Prostate gland (tissue), 2 donors: ENCODE data around the gene ATP1B4. TPM values are rescaled to one million over a fixed set of nuclear protein-coding genes. Genes with fewer than 3 reads are reported as not detected.

Source experiments
- DNase-seq: peaks from one replicate; pipeline ENCODE4 v3.0.0-alpha.2; 2019; ENCODE audit warnings: low spot score
- H3K27ac ChIP-seq, 2 donors: fragments of 200-600 bp; sonication (generic); 2 replicates each; pipeline ENCODE4 v1.5.1; 2017 to 2019
- H3K27me3 ChIP-seq: fragments of 200-600 bp; sonication (generic); replicated peaks from 2 replicates; pipeline ENCODE4 v1.5.1; 2019; ENCODE audit not compliant: insufficient read depth
- H3K36me3 ChIP-seq, 2 donors: fragments of 200-600 bp; sonication (generic); 1 replicate in 1 of 2; 2 replicates in 1 of 2; pipeline versions ENCODE4 v1.5.1 to v1.8.1; 2017 to 2019
- H3K4me1 ChIP-seq: fragments of 200-600 bp; sonication (generic); replicated peaks from 2 replicates; pipeline ENCODE4 v1.5.1; 2019
- H3K4me3 ChIP-seq, 2 donors: fragments of 200-600 bp; sonication (generic); 2 replicates each; pipeline ENCODE4 v1.5.1; 2017 to 2019
- H3K9me3 ChIP-seq: fragments of 200-600 bp; sonication (generic); 2 replicates; pipeline ENCODE4 v1.5.1; 2017
- POLR2A ChIP-seq: fragments of 450-650 bp; IDR thresholded peaks from one replicate; pipeline ENCODE4 v1.6.1; 2016; ENCODE audit warnings: antibody characterized with exemption, mild to moderate bottlenecking
- POLR2AphosphoS5 ChIP-seq: sonication (generic); formaldehyde crosslinking; IDR thresholded peaks from one replicate; pipeline ENCODE4 v1.6.1; 2017; ENCODE audit warnings: antibody characterized with exemption
- WGBS: methylation state at CpG from one replicate; pipeline ENCODE4 v1.1.5; 2018; 5-methylcytosine and 5-hydroxymethylcytosine counted together
- intact Hi-C: fragments of 100-400 bp; cut with DNase I; formaldehyde crosslinking; loops from one replicate; pipeline ENCODE4 v1.14.2; 2022
- total RNA-seq, 2 donors: library from RNA; depleted of rRNA; stranded (reverse); fragments of >200 nt; gene quantifications; one replicate each; pipeline ENCODE4 v1.1.0, GENCODE V29; 2016
- TF ChIP-seq, protein P1 (sequence below), 4 experiments: fragments of 200-600 bp in 2 of 4; fragments of 450-650 bp in 2 of 4; sonication (generic) in 2 of 4; IDR thresholded peaks; 1 replicate in 3 of 4; 2 replicates in 1 of 4; pipeline ENCODE4 v1.5.1; 2016 to 2019; ENCODE audit warnings: antibody characterized with exemption in 4 of 4, mild to moderate bottlenecking in 2 of 4, moderate library complexity in 2 of 4

ATP1B4 gene
- total RNA-seq, 2 donors from 2014 or later = 0.50 TPM; not detected in 1

GRCh38 chrX:120357186-120357585 lies 4.7 kb upstream of the ATP1B4 start:
- Histone ChIP-seq H3K9me3 (no peaks in the 10 kb centered on the region), H3K36me3 (no peaks in the 10 kb centered on the region), H3K27me3 (no peaks in the 10 kb centered on the region), H3K4me3 (no peak overlapping the region), H3K27ac (no peak overlapping the region), H3K4me1 (no peaks in the 10 kb centered on the region)
- no peak for DNase-seq
- intact Hi-C loops = no loop called here
- TF ChIP-seq POLR2A (no peak), POLR2AphosphoS5 (no peak)
- TF ChIP-seq, protein P1, sequence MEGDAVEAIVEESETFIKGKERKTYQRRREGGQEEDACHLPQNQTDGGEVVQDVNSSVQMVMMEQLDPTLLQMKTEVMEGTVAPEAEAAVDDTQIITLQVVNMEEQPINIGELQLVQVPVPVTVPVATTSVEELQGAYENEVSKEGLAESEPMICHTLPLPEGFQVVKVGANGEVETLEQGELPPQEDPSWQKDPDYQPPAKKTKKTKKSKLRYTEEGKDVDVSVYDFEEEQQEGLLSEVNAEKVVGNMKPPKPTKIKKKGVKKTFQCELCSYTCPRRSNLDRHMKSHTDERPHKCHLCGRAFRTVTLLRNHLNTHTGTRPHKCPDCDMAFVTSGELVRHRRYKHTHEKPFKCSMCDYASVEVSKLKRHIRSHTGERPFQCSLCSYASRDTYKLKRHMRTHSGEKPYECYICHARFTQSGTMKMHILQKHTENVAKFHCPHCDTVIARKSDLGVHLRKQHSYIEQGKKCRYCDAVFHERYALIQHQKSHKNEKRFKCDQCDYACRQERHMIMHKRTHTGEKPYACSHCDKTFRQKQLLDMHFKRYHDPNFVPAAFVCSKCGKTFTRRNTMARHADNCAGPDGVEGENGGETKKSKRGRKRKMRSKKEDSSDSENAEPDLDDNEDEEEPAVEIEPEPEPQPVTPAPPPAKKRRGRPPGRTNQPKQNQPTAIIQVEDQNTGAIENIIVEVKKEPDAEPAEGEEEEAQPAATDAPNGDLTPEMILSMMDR (IDR thresholded peaks at IDR 0.05) = no peak
- WGBS = 58% methylated on average over 2 of the region's 2 CpGs

DNA sequence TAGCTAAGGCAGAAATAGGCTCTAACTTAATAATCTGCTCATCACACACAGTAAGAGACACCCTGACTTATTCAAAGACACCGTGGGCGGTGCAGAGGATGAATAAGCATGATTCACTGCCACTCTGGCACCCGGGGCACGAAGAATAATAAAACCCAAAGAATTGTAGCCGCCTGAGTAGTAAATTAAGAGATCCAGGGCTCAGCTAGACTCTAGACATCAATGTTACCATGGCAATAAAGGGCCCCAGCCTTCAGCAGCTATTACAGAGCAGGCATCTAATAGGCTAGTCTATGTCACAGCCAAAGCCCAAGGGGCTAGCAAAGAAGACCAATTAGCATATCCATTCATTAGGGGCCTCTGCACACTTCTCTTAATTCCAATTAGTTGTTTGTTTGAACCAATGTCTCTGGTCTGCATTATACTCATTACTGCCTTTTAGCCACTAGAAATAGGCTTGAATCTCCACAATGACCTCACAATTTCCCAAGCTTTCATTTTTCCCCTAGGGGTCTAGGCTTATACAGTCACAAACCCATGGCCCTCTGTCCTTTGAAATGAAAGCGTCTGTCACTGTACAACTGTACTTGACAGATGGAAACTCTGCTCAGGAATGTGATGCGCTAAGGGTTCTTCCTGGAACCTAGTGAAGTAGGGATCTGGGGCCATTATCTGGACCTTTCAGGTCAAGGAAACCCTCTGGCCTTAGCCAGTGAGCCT lies 3.0 kb upstream of the ATP1B4 start:
- Histone ChIP-seq H3K9me3 (no peaks in the 10 kb centered on the region), H3K36me3 (no peaks in the 10 kb centered on the region), H3K4me3 (no peak overlapping the region), H3K27me3 (no peaks in the 10 kb centered on the region), H3K4me1 (no peaks in the 10 kb centered on the region), H3K27ac (no peak overlapping the region)
- TF ChIP-seq, protein P1 (IDR thresholded peaks at IDR 0.05) = no peak
- TF ChIP-seq POLR2AphosphoS5 (no peak), POLR2A (no peak)
- DNase-seq = no peak
- intact Hi-C loops = no loop called here
- WGBS = 54% methylated on average over 7 of the region's 7 CpGs

- H3K4me3 ChIP-seq = no peak overlapping the region
- intact Hi-C loops = no loop called here
- no peaks in the 10 kb centered on the region for H3K4me1 ChIP-seq
- no peak overlapping the region for H3K27ac ChIP-seq
- WGBS = 10% methylated on average over 2 of the region's 2 CpGs
- peak; percentile 8 for DNase-seq
- H3K27me3 ChIP-seq = no peaks in the 10 kb centered on the region
- no peaks in the 10 kb centered on the region for H3K9me3 ChIP-seq
- TF ChIP-seq POLR2A (no peak), POLR2AphosphoS5 (no peak)
- TF ChIP-seq, protein P1 (IDR thresholded peaks at IDR 0.05) = no peak
- H3K36me3 ChIP-seq = no peaks in the 10 kb centered on the region
These were observed 3.4 kb downstream of the ATP1B4 start for GRCh38 chrX:120365320-120365719.

DNA sequence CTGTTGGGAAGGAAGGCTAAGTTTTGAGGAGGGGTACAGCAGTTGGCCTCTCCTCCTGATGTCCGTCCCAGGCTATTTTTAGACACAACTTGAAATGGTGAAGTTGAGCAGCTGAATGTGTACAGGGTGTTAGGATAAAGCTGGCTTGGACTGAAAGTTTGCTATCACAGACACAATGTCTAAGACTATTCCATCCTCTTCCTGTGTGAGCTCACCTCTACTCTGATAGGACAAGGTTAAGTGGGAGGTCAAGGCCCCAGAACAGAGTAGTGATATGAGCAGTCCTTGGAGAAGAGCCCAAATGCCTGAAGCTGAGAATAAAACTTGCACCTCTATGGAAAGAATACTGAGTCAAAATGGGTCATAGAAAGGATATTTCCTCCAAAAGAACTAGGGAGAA lies 4.1 kb downstream of the ATP1B4 start:
- intact Hi-C loops = no loop called here
- DNase-seq = no peak
- no peaks in the 10 kb centered on the region for H3K27me3 ChIP-seq
- TF ChIP-seq POLR2A (no peak), POLR2AphosphoS5 (no peak)
- TF ChIP-seq, protein P1 (IDR thresholded peaks at IDR 0.05) = no peak
- no peak overlapping the region for H3K4me3 ChIP-seq
- H3K27ac ChIP-seq = no peak overlapping the region
- H3K4me1 ChIP-seq = no peaks in the 10 kb centered on the region
- 85% methylated on average over 1 of the region's 1 CpG for WGBS
- no peaks in the 10 kb centered on the region for H3K9me3 ChIP-seq
- H3K36me3 ChIP-seq = no peaks in the 10 kb centered on the region

DNA sequence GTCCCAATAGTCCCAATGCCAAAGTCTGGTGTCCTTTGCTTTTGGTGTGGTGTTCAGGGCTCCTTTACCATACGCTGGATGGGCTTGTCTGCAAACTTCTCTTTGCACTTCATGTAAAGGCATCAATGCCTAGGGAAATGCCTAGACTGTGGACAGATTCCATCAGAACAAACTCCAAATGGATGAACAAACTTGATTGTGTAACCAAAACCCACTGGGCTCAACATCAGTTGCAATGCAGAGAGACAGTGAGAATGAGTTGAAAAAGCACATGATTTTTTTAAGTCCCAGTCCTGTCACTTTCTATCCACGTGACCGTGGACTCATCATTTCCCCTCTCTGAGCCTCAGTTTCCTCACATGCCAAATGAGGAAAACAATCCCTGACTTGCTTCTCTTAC lies 4.9 kb downstream of the ATP1B4 start:
- Histone ChIP-seq H3K4me3 (no peak overlapping the region), H3K36me3 (no peaks in the 10 kb centered on the region), H3K27me3 (no peaks in the 10 kb centered on the region), H3K4me1 (no peaks in the 10 kb centered on the region), H3K9me3 (no peaks in the 10 kb centered on the region), H3K27ac (no peak overlapping the region)
- no peak for DNase-seq
- WGBS = 87% methylated on average over 3 of the region's 3 CpGs
- TF ChIP-seq POLR2AphosphoS5 (no peak), POLR2A (no peak)
- TF ChIP-seq, protein P1 (IDR thresholded peaks at IDR 0.05) = no peak
- intact Hi-C loops = no loop called here
